Right lung (tissue), 5 donors: Measurements from ENCODE around the gene SAMD3. TPM values are rescaled to one million over a fixed set of nuclear protein-coding genes. Genes with fewer than 3 reads are reported as not detected.
"Not testable (repeated sequence)": the region's sequence is repeated elsewhere in the genome, so short reads cannot be mapped to it uniquely, and the experiment has no call there.

Experiments used
- DNase-seq, 2 donors: peaks; one replicate each; pipeline ENCODE4 v3.0.0-alpha.2; 2013
- polyA plus RNA-seq, 5 donors: library from polyadenylated mRNA; unstranded; fragments of 120-200 nt; gene quantifications; one replicate each; pipeline versions ENCODE4 v1.2.1 to v1.2.3, GENCODE V29; 2013; ENCODE audit warnings: inconsistent platforms in 1 of 5, low replicate concordance in 1 of 5; ENCODE audit not compliant: insufficient read length in 5 of 5, insufficient read depth in 1 of 5

SAMD3 gene
- polyA plus RNA-seq, 5 donors, result 1.4 to 2.7 (median 1.5) TPM

DNA sequence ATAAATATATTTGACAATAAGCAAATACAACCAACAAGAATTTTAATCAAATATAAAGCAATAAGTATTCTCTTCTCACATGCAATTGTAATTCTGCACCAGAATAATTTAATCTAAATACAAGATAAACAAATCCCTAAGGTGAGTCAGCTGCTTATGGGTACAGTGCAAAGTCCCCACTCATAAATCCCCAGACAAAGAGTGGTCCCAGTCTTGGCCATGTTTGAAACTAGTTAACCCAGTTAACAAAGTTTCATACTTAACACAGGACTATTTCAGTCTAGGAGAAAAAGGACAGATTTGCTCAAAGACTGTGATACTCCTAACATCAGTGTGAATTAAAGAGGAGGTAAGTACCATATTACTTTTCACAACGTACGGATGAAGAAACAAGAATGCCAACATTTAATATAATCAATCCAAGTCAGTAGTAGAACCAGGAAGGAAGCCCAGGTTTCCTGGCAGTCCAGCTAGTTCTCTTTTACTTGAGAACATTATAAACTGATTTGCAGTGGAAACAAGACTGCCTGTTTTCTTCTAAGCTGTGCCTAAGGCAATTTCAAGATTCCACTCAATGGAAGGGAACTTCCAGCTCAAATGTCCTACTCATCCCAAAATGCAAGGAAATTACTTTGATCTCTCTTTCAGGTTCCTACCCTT, 10.4 kb downstream of the SAMD3 start:
- DNase-seq, result no peak

DNA sequence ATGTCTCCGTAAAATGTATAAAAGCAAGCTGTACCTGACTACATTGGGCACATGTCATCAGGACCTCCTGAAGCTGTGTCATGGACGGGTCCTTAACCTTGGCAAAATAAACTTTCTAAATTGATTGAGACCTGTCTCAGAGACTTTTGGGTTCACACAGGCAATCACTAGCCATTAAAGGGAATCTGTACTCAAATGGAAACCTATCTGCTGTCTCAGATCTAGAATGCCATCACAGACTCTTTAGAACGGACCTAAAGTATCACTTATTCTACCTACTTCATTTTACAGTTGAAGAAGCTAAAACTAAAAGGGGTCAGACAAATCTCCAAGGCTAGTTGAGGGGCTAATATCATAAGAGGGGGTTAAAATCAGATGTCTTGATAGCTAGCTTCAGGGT, 11.1 kb downstream of the SAMD3 start:
- no peak for DNase-seq

- DNase-seq, result no peak
Observed at GRCh38 chr6:130207979-130208649, 14.6 kb downstream of the SAMD3 start.

DNA sequence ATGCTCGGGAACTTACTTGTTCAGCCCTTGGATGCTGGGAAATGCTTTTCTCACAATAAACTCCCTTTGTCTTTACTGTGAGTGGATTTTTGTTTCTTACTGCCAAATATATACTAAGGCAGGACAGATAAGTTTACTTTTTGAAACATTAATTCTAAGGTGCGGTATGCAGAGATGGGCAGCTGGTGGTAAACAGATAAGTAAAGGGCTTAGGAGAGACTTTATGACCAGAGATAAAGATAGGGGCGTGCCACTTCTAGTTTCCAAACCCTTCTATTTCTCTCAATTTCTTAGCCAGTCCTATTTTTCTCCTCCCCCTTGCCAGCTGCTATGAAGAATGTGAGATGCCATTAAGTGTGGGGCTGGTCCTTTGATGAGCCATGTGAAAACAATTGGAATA, 16.3 kb downstream of the SAMD3 start:
- DNase-seq, result no peak

GRCh38 chr6:130204322-130204721, 18.4 kb downstream of the SAMD3 start:
- DNase-seq, result no peak

GRCh38 chr6:130203370-130203769, 19.4 kb downstream of the SAMD3 start:
- DNase-seq, result no peak

GRCh38 chr6:130202782-130203181, 20.0 kb downstream of the SAMD3 start:
- DNase-seq, result no peak

GRCh38 chr6:130200020-130200419, 22.7 kb downstream of the SAMD3 start:
- no peak for DNase-seq

GRCh38 chr6:130198483-130199035, 24.2 kb downstream of the SAMD3 start:
- DNase-seq, result no peak

GRCh38 chr6:130197816-130198482, 24.8 kb downstream of the SAMD3 start:
- not testable (repeated sequence) for DNase-seq

DNA sequence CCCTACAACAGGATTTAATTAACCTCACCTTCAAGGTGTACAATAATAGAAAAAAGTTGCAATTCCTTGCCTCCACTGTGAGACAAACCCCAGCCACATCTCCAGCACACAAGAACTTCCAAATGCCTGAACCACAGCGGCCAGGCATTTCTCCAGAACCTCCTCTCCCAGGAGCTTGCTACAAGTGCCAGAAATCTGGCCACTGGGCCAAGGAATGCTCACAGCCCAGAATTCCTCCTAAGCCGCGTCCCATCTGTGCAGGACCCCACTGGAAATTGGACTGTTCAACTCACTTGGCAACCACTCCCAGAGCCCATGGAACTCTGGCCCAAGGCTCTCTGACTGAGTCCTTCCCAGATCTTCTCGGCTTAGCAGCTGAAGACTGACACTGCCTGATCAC, 28.3 kb downstream of the SAMD3 start:
- DNase-seq, result not testable (repeated sequence)

GRCh38 chr6:130190701-130191690, 31.8 kb downstream of the SAMD3 start:
- no peak for DNase-seq

DNA sequence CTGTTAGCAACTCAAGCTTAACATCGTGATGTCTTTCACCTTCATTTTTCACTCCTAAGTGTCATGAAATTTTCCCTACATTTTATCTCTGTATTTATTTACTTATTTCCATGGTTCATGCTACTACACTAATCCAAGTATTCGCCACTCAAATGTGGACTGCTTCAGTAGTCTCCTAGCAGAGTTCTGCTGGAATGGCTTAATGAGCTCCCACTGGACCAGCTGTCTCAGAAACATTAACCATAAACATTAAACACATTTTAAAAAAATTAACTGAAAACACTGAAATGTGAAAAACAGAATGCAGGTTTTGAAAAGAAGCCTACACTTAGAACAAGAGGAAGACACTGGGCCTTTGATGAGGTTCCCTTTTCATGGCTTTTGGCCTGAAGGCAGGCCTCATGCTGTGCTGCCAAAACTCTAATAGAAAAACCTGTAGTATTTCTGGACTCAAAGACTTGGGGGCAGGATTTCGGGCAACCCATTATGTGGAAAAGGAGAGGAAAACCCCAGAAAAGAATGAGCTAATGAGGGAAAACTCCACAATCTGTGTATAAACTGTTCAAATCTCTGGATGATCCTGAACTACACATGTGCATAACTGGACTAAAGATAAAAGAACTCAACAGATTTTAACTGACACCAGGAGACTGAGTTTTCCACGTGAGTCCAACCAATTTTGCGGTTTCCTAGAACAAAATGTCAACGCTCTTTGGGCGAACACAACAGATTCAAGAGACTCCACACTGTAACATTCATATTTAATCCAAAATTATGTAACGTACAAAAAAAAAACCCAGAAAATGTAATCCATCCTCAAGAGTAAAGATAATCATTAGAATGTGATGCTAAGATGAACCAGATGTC, 33.0 kb downstream of the SAMD3 start:
- no peak for DNase-seq

DNA sequence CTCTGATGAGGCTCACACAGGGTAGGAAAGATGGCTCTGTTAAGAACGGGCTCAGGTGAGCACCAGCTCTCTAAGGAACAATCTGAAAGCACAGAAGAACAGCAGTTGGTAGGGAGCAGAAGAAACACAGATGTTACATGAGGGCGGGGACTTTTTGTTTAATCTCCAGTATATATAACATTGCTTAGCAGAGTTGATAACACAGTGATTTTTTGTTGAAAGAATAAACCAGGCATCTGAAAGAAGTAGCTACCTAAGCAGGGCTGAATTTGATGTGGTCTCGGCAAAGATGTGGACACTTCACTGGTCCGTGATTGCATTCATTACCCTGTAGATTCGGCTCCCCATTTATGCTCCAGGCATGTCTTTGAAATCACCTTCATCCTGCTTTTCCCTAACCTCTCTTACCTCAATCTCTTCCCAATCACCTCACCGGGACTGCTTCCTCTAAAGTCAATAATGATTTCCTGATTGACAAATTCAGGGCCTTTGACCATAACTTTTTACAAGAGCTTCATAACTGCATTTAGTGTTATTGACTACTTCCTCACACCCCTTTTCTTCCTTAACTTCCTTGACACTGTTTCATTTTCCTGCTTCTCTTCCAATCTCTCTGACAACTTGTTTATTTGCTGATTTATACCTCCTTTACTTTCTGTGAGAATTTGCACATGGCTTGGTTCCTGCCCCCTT, 34.4 kb downstream of the SAMD3 start:
- DNase-seq, result no peak

DNA sequence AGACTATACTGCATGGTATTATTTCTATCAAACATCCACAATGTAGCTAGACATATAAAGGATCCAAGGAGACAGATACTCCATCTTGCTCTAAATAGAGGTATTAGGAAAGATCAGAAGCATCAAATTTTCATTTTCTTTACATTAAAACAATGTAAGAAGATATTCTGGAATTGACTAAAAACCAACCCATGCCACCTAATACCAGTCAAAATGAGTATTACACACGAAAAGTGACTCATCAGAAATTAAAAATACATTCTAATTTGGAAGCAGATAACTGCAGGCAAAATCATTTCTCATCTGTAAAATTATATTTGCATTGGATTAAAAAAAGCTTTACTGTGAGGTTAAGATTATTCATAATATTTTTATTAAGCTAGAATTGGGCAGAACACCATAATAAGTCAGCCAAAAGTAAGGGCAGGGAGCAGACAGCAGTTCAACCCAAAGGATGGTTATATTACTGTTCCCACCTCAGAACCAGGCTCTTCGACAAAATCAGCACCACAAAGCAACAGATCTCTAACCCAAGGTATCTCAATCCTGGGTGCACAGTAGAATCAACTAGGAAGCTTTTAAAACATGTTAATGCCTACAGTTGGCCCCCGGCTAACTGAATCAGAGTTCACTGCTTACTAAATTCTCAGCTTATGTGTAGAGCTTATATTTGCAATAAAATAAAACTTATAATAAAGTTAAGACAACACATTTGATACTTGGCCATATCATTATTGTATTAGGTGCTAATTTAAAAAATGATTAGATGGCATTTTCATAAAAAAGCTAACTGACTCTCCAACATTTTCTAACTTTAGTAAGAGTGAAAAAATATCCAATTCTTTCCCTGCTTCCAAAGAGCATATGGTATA, 35.2 kb downstream of the SAMD3 start:
- no peak for DNase-seq

- no peak for DNase-seq
Observed at GRCh38 chr6:130185658-130186057, 37.1 kb downstream of the SAMD3 start.

DNA sequence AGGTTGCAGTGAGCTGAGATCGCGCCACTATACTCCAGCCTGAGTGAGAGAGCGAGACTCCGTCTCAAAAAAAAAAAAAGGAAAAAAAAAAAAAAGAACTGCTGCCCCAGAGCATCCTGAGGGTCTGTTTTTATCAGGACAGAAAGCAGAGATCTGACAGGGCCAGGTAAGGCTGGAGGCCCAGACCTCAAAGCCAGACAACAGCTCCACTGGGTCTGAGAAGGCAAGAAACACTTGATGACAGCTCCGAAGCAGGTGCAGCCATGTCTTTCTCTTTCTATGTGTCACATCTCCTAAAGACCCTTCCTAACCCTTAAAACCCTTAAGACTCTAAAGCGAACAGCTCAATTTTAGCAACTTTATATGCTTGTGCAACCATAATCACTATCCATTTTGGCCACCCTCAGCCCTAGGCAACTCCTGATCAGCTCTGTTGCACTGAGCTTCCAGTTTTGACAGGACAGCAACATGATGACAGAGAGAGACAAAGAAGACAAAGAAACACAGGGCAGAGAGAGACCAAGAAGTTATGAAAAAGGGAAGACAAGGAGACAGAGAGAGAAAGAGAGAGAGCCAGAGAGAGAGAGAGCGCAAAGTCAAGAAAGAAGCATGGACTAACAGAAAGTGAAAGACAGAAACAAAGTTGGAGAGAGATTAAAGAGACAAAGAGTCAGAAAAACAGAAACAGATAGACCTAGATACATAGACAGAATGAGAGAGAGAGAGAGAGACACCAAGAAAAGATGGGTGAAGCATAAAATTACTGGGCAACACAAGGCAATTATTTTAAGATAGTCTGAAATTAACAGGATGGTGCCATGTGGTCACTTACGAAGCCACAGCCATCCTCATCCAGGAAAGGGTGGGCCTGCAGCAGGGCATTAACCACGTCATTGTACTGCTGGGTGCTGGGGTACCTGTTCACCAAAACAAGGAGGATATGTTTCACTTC, 39.2 kb downstream of the SAMD3 start:
- DNase-seq, result no peak

DNA sequence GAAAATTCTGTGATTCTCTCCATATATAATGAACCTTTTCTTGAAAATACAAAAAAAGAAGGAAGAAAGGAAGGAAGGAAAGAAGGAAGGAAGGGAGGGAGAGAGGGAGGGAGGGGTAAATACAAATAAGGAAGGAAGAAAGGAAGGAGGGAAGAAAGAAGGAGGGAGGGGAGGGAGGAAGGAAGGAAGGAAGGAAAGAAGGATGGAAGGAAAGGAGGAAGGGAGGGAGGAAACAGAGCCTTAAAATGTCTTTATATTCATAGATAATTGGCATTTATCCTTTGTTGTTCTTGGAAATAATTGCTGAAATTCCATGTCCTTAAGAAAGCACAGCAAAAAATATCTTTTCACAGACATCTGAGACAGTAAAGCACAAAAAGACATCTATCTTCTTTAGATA, 40.3 kb downstream of the SAMD3 start:
- no peak for DNase-seq
